ENCODE data around the gene KCTD10. TPM values are rescaled to one million over a fixed set of nuclear protein-coding genes. Genes with fewer than 3 reads are reported as not detected.
A peak's percentile ranks its signal among the peaks of the same experiment; 100 is the strongest.

Gene KCTD10
- total RNA-seq (2021) (37.4 and 45.9 TPM in 2 replicates), Bru-seq, nascent RNA (percentile 81 among the genes with signal in this experiment), BruChase-seq, experiment 1, labeled RNA remaining after a 2-hour chase (percentile 86 among the genes with signal in this experiment), BruChase-seq, experiment 2, labeled RNA remaining after a 6-hour chase (percentile 86 among the genes with signal in this experiment)
- long read RNA-seq, full-length matches to known transcripts = 49 of 79 reads
- long read RNA-seq, partial matches to known transcripts = 2 of 79 reads
- long read RNA-seq, other reads (novel, unspliced or antisense) = 28 of 79 reads

GRCh38 chr12:109477185-109477962 is at the start of gene KCTD10, which contains the start of gene UBE3B:
Gene KCTD10, minus strand, starts transcription at chr12:109477300. Its CDS starts 38 bp downstream, at chr12:109477262.
Gene UBE3B, plus strand, starts transcription at chr12:109477634. Its CDS starts 5,918 bp downstream, at chr12:109483552.
- DNase-seq = peak; percentile 74 to 85
- CTCF ChIA-PET = interaction anchor here (0.7 to 1.1 kb wide), 2 partner anchors 45 to 92 kb away, joined by 3 to 10 read pairs; no protein-coding TSS in a partner anchor
- peaks cover 69% of the 10 kb centered on the region for H3K79me2 ChIP-seq (ENCODE audit: low read depth)
- peak within 1 kb of the TSS; percentile 63 for H3K27ac ChIP-seq
- no peaks in the 10 kb centered on the region for H3K9me2 ChIP-seq (ENCODE audit: insufficient read depth)
- H3F3A ChIP-seq (ENCODE audit: insufficient read depth, low read depth) = no peaks in the 10 kb centered on the region
- no TSS peak for BruUV-seq (replicated peaks)
- peak within 1 kb of the TSS; percentile 90 for H3K4me3 ChIP-seq
- no peaks in the 10 kb centered on the region for H3K27me3 ChIP-seq (ENCODE audit: insufficient read depth, low read depth)
- no peaks in the 10 kb centered on the region for H3K36me3 ChIP-seq (ENCODE audit: low read depth)
- peak within 1 kb of the TSS; percentile 82 for H2AFZ ChIP-seq
- POLR2A ChIA-PET (ENCODE audit: unreplicated experiment) = interaction anchor here (0.6 to 1.0 kb wide), 3 partner anchors 15 to 341 kb away, joined by 3 to 6 read pairs (median 5); no protein-coding TSS in a partner anchor
- no peaks in the 10 kb centered on the region for H3K9me3 ChIP-seq (ENCODE audit: insufficient read depth, low read depth)
- peaks cover 17% of the 10 kb centered on the region for H3K4me1 ChIP-seq (replicated peaks; ENCODE audit: insufficient read depth)
- intact Hi-C loops (cut with micrococcal nuclease; ENCODE audit: unreplicated experiment) = loop anchor here (1.0 to 2.0 kb wide), 2 partner anchors 15 to 45 kb away; no protein-coding TSS in a partner anchor
- TF ChIP-seq CTCF (conservative IDR thresholded peaks at IDR 0.05) (no peak), EZH2 (IDR thresholded peaks at IDR 0.05; ENCODE audit: low read depth) (no peak)
- H4K20me1 ChIP-seq (ENCODE audit: insufficient read depth) = peaks cover under 1% of the 10 kb centered on the region
- H3K4me2 ChIP-seq = peak within 1 kb of the TSS; percentile 94

- no peak overlapping the region for H3K4me3 ChIP-seq
- no peaks in the 10 kb centered on the region for H3K4me1 ChIP-seq (replicated peaks; ENCODE audit: insufficient read depth)
- no peaks in the 10 kb centered on the region for H4K20me1 ChIP-seq (ENCODE audit: insufficient read depth)
- no TSS peak for BruUV-seq (replicated peaks)
- ChIA-PET POLR2A (ENCODE audit: unreplicated experiment) (no interaction called here), CTCF (interaction anchor here (0.6 kb wide), 2 partner anchors 114 to 154 kb away, joined by 3 read pairs; no protein-coding TSS in a partner anchor)
- H3K36me3 ChIP-seq (ENCODE audit: low read depth) = no peaks in the 10 kb centered on the region
- no peaks in the 10 kb centered on the region for H3K9me3 ChIP-seq (ENCODE audit: insufficient read depth, low read depth)
- H3K4me2 ChIP-seq = no peak overlapping the region
- no peaks in the 10 kb centered on the region for H3K79me2 ChIP-seq (ENCODE audit: low read depth)
- no peak overlapping the region for H2AFZ ChIP-seq
- H3K27ac ChIP-seq = no peak overlapping the region
- H3K27me3 ChIP-seq (ENCODE audit: insufficient read depth, low read depth) = no peaks in the 10 kb centered on the region
- no peak for DNase-seq
- no peaks in the 10 kb centered on the region for H3K9me2 ChIP-seq (ENCODE audit: insufficient read depth)
- TF ChIP-seq CTCF (conservative IDR thresholded peaks at IDR 0.05) (no peak), EZH2 (IDR thresholded peaks at IDR 0.05; ENCODE audit: low read depth) (no peak)
- intact Hi-C loops (cut with micrococcal nuclease; ENCODE audit: unreplicated experiment) = no loop called here
- no peaks in the 10 kb centered on the region for H3F3A ChIP-seq (ENCODE audit: insufficient read depth, low read depth)
Observed at GRCh38 chr12:109525279-109525585, 48.1 kb upstream of the KCTD10 start.

- Histone ChIP-seq H3K36me3 (ENCODE audit: low read depth) (no peaks in the 10 kb centered on the region), H3F3A (ENCODE audit: insufficient read depth, low read depth) (no peaks in the 10 kb centered on the region), H3K4me2 (no peak overlapping the region), H3K9me3 (ENCODE audit: insufficient read depth, low read depth) (no peaks in the 10 kb centered on the region), H4K20me1 (ENCODE audit: insufficient read depth) (no peaks in the 10 kb centered on the region), H2AFZ (no peak overlapping the region), H3K4me3 (no peak overlapping the region), H3K27ac (no peak overlapping the region), H3K79me2 (ENCODE audit: low read depth) (no peaks in the 10 kb centered on the region), H3K27me3 (ENCODE audit: insufficient read depth, low read depth) (no peaks in the 10 kb centered on the region), H3K9me2 (ENCODE audit: insufficient read depth) (no peaks in the 10 kb centered on the region), H3K4me1 (replicated peaks; ENCODE audit: insufficient read depth) (no peaks in the 10 kb centered on the region)
- BruUV-seq (replicated peaks) = no TSS peak
- CTCF ChIA-PET = interaction anchor here (0.6 kb wide), 2 partner anchors 113 to 154 kb away, joined by 3 read pairs; no protein-coding TSS in a partner anchor
- TF ChIP-seq CTCF (conservative IDR thresholded peaks at IDR 0.05) (no peak), EZH2 (IDR thresholded peaks at IDR 0.05; ENCODE audit: low read depth) (no peak)
- intact Hi-C loops (cut with micrococcal nuclease; ENCODE audit: unreplicated experiment) = no loop called here
- DNase-seq = no peak
- POLR2A ChIA-PET (ENCODE audit: unreplicated experiment) = no interaction called here
Observed at GRCh38 chr12:109524466-109525278, 47.6 kb upstream of the KCTD10 start.

Measured in PC-9 (cell line).